SK-N-SH (cell line): Measurements from ENCODE around the gene ABHD4. TPM values are rescaled to one million over a fixed set of nuclear protein-coding genes. Genes with fewer than 3 reads are reported as not detected.

Source experiments
- CTCF ChIA-PET: fragments of 300-600, 350-600 bp; formaldehyde crosslinking; extraction: SDS; loops from one replicate; lab custom pipeline; 2021; lab: Yijun Ruan, JAX
- POLR2A ChIA-PET: fragments of 350-600 bp; sonication (Branson Sonifier 250); formaldehyde crosslinking; extraction: SDS; loops from one replicate; lab custom pipeline; 2020; ENCODE audit warnings: antibody characterized with exemption, inconsistent platforms; lab: Yijun Ruan, JAX
- DNase-seq: peaks from one replicate; pipeline ENCODE4 v3.0.0; 2012
- H2AFZ ChIP-seq: fragments of 200-600 bp; sonication (generic); 2 replicates; pipeline ENCODE4 v1.8.1; 2016; ENCODE audit warnings: antibody characterized with exemption, mild to moderate bottlenecking, low read depth
- H3F3A ChIP-seq: fragments of 200-600 bp; sonication (generic); replicated peaks from 2 replicates; pipeline ENCODE3; 2016; ENCODE audit warnings: antibody characterized with exemption, mild to moderate bottlenecking; ENCODE audit not compliant: insufficient read depth
- H3K27ac ChIP-seq, 2 experiments: fragments of 200-500 bp in 1 of 2; fragments of 200-600 bp in 1 of 2; sonication (Bioruptor generic) in 1 of 2; sonication (generic), shearing (Covaris generic) in 1 of 2; 2 replicates each; pipeline versions ENCODE4 v1.5.1 to v1.6.1; 2014 to 2016; ENCODE audit warnings: low read depth in 2 of 2, inconsistent platforms in 1 of 2, low read length in 1 of 2, mild to moderate bottlenecking in 1 of 2, mixed read lengths in 1 of 2
- H3K27me3 ChIP-seq: fragments of 200-600 bp; sonication (generic), shearing (Covaris generic); 2 replicates; pipeline ENCODE4 v1.6.1; 2016; ENCODE audit warnings: mixed run types; ENCODE audit not compliant: insufficient read depth
- H3K36me3 ChIP-seq, 2 experiments: fragments of 200-500 bp in 1 of 2; fragments of 200-600 bp in 1 of 2; sonication (Bioruptor generic) in 1 of 2; sonication (generic) in 1 of 2; replicated peaks in 1 of 2; 2 replicates each; pipeline versions ENCODE3 to v1.5.1; 2014 to 2016; ENCODE audit warnings: low read length in 1 of 2, mild to moderate bottlenecking in 1 of 2; ENCODE audit not compliant: insufficient read depth in 2 of 2, control insufficient read depth in 1 of 2
- H3K4me1 ChIP-seq, 2 experiments: fragments of 200-500 bp in 1 of 2; fragments of 200-600 bp in 1 of 2; sonication (Bioruptor generic) in 1 of 2; sonication (generic), shearing (Covaris generic) in 1 of 2; 2 replicates each; pipeline versions ENCODE4 v1.5.1 to v1.6.1; 2014 to 2016; ENCODE audit warnings: low read depth in 1 of 2, low read length in 1 of 2, mixed run types in 1 of 2; ENCODE audit not compliant: insufficient read depth in 2 of 2, control insufficient read depth in 1 of 2
- H3K4me2 ChIP-seq: fragments of 200-600 bp; sonication (generic), shearing (Covaris generic); 2 replicates; pipeline ENCODE4 v1.6.1; 2017; ENCODE audit warnings: mixed run types
- H3K4me3 ChIP-seq, 2 experiments: fragments of 200-500 bp in 1 of 2; fragments of 200-600 bp in 1 of 2; sonication (Bioruptor generic) in 1 of 2; sonication (generic), shearing (Covaris generic) in 1 of 2; 2 replicates each; pipeline versions ENCODE4 v1.5.1 to v1.8.1; 2014 to 2016; ENCODE audit warnings: low read depth in 2 of 2, inconsistent platforms in 1 of 2, low read length in 1 of 2, mild to moderate bottlenecking in 1 of 2, mixed read lengths in 1 of 2, moderate library complexity in 1 of 2
- H3K79me2 ChIP-seq: fragments of 200-600 bp; sonication (generic); 2 replicates; pipeline ENCODE4 v1.8.1; 2017; ENCODE audit warnings: mild to moderate bottlenecking; ENCODE audit not compliant: insufficient read depth
- H3K9ac ChIP-seq: fragments of 200-600 bp; sonication (generic); 2 replicates; pipeline ENCODE4 v1.6.1; 2017; ENCODE audit warnings: mixed run types
- H3K9me2 ChIP-seq: fragments of 200-600 bp; sonication (generic); 2 replicates; pipeline ENCODE4 v1.6.1; 2017; ENCODE audit warnings: mixed run types
- H3K9me3 ChIP-seq: fragments of 200-600 bp; sonication (generic); 2 replicates; pipeline ENCODE4 v1.6.1; 2017; ENCODE audit warnings: mixed run types, mild to moderate bottlenecking, moderate library complexity
- H4K20me1 ChIP-seq: fragments of 200-600 bp; sonication (generic); 2 replicates; pipeline ENCODE4 v1.6.1; 2017; ENCODE audit warnings: mild to moderate bottlenecking, mixed run types; ENCODE audit not compliant: insufficient read depth
- CHD2 ChIP-seq: fragments of 150-350 bp; IDR thresholded peaks from 2 replicates; pipeline ENCODE4 v1.6.1; 2018; ENCODE audit warnings: low read length; ENCODE audit not compliant: partially characterized antibody
- ELF1 ChIP-seq: IDR thresholded peaks from 2 replicates; pipeline ENCODE4 v1.4.0; 2012
- EZH2phosphoT487 ChIP-seq: fragments of 200-600 bp; sonication (generic); IDR thresholded peaks from 2 replicates; pipeline ENCODE4 v1.6.1; 2017; ENCODE audit warnings: low read depth, mixed run types, mild to moderate bottlenecking, antibody characterized with exemption, moderate library complexity, borderline replicate concordance
- GABPA ChIP-seq: IDR thresholded peaks from 2 replicates; pipeline ENCODE4 v1.4.0; 2012; ENCODE audit warnings: low read depth, mild to moderate bottlenecking
- GATA2 ChIP-seq: sonication (generic); formaldehyde crosslinking; IDR thresholded peaks from 2 replicates; pipeline ENCODE4 v1.5.0; 2020; ENCODE audit warnings: mild to moderate bottlenecking, missing genetic modification reagents
- NRF1 ChIP-seq: IDR thresholded peaks from 2 replicates; pipeline ENCODE4 v1.6.1; 2012; ENCODE audit warnings: low read depth, mild to moderate bottlenecking, low read length
- POLR2AphosphoS5 ChIP-seq: IDR thresholded peaks from 2 replicates; pipeline ENCODE4 v1.6.1; 2012; ENCODE audit warnings: low read depth, low read length
- RAD21 ChIP-seq: IDR thresholded peaks from 2 replicates; pipeline ENCODE4 v1.6.1; 2012; ENCODE audit warnings: mild to moderate bottlenecking, low read length
- RCOR1 ChIP-seq: fragments of 150-350 bp; IDR thresholded peaks from 2 replicates; pipeline ENCODE4 v1.6.1; 2017; ENCODE audit warnings: antibody characterized with exemption, low read length
- RXRA ChIP-seq: IDR thresholded peaks from 2 replicates; pipeline ENCODE4 v1.4.0; 2012; ENCODE audit warnings: low read depth, mild to moderate bottlenecking, borderline replicate concordance
- SIN3A ChIP-seq: IDR thresholded peaks from 2 replicates; pipeline ENCODE4 v1.6.1; 2012; ENCODE audit warnings: low read depth, mild to moderate bottlenecking, low read length, moderate library complexity, borderline replicate concordance
- SMC3 ChIP-seq: IDR thresholded peaks from 2 replicates; pipeline ENCODE4 v1.6.1; 2012; ENCODE audit warnings: low read depth, low read length, improper control_type of control experiment
- TCF12 ChIP-seq: IDR thresholded peaks from 2 replicates; pipeline ENCODE4 v1.4.0; 2012
- YY1 ChIP-seq: IDR thresholded peaks from 2 replicates; pipeline ENCODE4 v1.4.0; 2012; ENCODE audit warnings: low read depth, mild to moderate bottlenecking
- WGBS: methylation state at CpG from one replicate; pipeline ENCODE4 v1.1.6; 2017; ENCODE audit warnings: low lambda C conversion rate; 5-methylcytosine and 5-hydroxymethylcytosine counted together
- polyA plus RNA-seq, 3 experiments: library from polyadenylated mRNA; depleted of rRNA; stranded (reverse); fragments of >200 nt; gene quantifications; 2 replicates each; pipeline ENCODE4 v1.2.3, GENCODE V29; 2012
- TF ChIP-seq, protein P1 (sequence below): IDR thresholded peaks from 2 replicates; pipeline ENCODE4 v1.4.0; 2012; ENCODE audit warnings: low read depth
- TF ChIP-seq, protein P2 (sequence below): fragments of 150-350 bp; IDR thresholded peaks from 2 replicates; pipeline ENCODE4 v1.6.1; 2017; ENCODE audit warnings: antibody characterized with exemption, low read length, low read depth, borderline replicate concordance
- TF ChIP-seq, protein P3 (sequence below): fragments of 150-350 bp; IDR thresholded peaks from 2 replicates; pipeline ENCODE4 v1.6.1; 2016; ENCODE audit warnings: mild to moderate bottlenecking, low read depth, low read length
- TF ChIP-seq, protein P4 (sequence below): fragments of 200-600 bp; sonication (generic); IDR thresholded peaks from 2 replicates; pipeline ENCODE4 v1.6.1; 2017; ENCODE audit warnings: antibody characterized with exemption, mild to moderate bottlenecking, moderate library complexity
- TF ChIP-seq, protein P5 (sequence below): IDR thresholded peaks from 2 replicates; pipeline ENCODE4; 2012

Gene ABHD4
- polyA plus RNA-seq, 1 of the 3 experiments (the other 2 are of a cell fraction), result 15.0 TPM

DNA sequence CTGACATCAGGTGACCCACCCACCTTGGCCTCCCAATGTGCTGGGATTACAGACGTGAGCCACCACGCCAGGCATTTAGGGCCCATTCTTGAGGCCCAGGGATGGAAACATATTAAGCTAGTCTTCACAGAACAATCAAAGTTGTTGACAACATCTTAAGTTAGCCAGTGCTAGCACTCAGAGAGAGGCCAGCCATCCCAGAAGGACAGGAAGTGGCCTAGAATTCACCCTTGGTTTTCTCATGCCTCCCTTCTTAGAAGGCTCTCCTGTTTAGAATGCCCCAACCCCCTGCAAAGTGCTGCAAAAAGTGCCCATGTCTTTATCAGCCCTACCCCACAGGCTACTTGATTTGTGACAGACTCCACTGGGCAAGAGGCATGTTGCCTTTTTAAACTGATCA lies 58.1 kb downstream of the ABHD4 start:
- WGBS, result 0% methylated on average over 2 of the region's 2 CpGs
- no peak overlapping the region for H3K4me3 ChIP-seq
- H3K36me3 ChIP-seq, result no peaks in the 10 kb centered on the region
- DNase-seq, result no peak
- ChIA-PET POLR2A (no interaction called here), CTCF (interaction anchor here (2.9 kb wide), 2 partner anchors 86 to 100 kb away, joined by 12 to 18 read pairs; no protein-coding TSS in a partner anchor)
- H2AFZ ChIP-seq, result no peak overlapping the region
- H3K9ac ChIP-seq, result no peak overlapping the region
- no peaks in the 10 kb centered on the region for H3K9me2 ChIP-seq
- no peak overlapping the region for H3K4me2 ChIP-seq
- no peaks in the 10 kb centered on the region for H3K9me3 ChIP-seq
- H3F3A ChIP-seq, result no peaks in the 10 kb centered on the region
- no peak overlapping the region for H3K27ac ChIP-seq
- no peak for TF ChIP-seq POLR2AphosphoS5
- TF ChIP-seq RAD21, result no peak
- TF ChIP-seq SIN3A, result no peak
- TF ChIP-seq, protein P1, sequence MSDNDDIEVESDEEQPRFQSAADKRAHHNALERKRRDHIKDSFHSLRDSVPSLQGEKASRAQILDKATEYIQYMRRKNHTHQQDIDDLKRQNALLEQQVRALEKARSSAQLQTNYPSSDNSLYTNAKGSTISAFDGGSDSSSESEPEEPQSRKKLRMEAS, result no peak
- no peak for TF ChIP-seq SMC3
- TF ChIP-seq, protein P2, sequence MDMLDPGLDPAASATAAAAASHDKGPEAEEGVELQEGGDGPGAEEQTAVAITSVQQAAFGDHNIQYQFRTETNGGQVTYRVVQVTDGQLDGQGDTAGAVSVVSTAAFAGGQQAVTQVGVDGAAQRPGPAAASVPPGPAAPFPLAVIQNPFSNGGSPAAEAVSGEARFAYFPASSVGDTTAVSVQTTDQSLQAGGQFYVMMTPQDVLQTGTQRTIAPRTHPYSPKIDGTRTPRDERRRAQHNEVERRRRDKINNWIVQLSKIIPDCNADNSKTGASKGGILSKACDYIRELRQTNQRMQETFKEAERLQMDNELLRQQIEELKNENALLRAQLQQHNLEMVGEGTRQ, result no peak
- TF ChIP-seq NRF1, result no peak
- no peak for TF ChIP-seq GATA2 (CRISPR knock-in tag)
- no peak for TF ChIP-seq GABPA
- TF ChIP-seq RXRA, result no peak
- TF ChIP-seq CHD2, result no peak
- TF ChIP-seq EZH2phosphoT487, result no peak
- TF ChIP-seq TCF12, result no peak
- TF ChIP-seq, protein P3, sequence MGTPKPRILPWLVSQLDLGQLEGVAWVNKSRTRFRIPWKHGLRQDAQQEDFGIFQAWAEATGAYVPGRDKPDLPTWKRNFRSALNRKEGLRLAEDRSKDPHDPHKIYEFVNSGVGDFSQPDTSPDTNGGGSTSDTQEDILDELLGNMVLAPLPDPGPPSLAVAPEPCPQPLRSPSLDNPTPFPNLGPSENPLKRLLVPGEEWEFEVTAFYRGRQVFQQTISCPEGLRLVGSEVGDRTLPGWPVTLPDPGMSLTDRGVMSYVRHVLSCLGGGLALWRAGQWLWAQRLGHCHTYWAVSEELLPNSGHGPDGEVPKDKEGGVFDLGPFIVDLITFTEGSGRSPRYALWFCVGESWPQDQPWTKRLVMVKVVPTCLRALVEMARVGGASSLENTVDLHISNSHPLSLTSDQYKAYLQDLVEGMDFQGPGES, result no peak
- no peak for TF ChIP-seq ELF1
- no peak for TF ChIP-seq RCOR1
- no peak for TF ChIP-seq YY1
- TF ChIP-seq, protein P4, sequence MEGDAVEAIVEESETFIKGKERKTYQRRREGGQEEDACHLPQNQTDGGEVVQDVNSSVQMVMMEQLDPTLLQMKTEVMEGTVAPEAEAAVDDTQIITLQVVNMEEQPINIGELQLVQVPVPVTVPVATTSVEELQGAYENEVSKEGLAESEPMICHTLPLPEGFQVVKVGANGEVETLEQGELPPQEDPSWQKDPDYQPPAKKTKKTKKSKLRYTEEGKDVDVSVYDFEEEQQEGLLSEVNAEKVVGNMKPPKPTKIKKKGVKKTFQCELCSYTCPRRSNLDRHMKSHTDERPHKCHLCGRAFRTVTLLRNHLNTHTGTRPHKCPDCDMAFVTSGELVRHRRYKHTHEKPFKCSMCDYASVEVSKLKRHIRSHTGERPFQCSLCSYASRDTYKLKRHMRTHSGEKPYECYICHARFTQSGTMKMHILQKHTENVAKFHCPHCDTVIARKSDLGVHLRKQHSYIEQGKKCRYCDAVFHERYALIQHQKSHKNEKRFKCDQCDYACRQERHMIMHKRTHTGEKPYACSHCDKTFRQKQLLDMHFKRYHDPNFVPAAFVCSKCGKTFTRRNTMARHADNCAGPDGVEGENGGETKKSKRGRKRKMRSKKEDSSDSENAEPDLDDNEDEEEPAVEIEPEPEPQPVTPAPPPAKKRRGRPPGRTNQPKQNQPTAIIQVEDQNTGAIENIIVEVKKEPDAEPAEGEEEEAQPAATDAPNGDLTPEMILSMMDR, result no peak
- TF ChIP-seq, protein P5, sequence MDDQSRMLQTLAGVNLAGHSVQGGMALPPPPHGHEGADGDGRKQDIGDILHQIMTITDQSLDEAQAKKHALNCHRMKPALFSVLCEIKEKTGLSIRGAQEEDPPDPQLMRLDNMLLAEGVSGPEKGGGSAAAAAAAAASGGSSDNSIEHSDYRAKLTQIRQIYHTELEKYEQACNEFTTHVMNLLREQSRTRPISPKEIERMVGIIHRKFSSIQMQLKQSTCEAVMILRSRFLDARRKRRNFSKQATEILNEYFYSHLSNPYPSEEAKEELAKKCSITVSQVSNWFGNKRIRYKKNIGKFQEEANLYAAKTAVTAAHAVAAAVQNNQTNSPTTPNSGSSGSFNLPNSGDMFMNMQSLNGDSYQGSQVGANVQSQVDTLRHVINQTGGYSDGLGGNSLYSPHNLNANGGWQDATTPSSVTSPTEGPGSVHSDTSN, result no peak
- H3K79me2 ChIP-seq, result no peaks in the 10 kb centered on the region
- peaks cover 15% of the 10 kb centered on the region; the same call in 1 of the 2 replicates for H3K27me3 ChIP-seq
- H3K4me1 ChIP-seq, result no peaks in the 10 kb centered on the region
- no peaks in the 10 kb centered on the region for H4K20me1 ChIP-seq
